Measurements from ENCODE around the gene RAB36. TPM values are rescaled to one million over a fixed set of nuclear protein-coding genes. Genes with fewer than 3 reads are reported as not detected.

Gene RAB36
- total RNA-seq, 3 donors from 2014 or later: 1.0 to 6.4 (median 1.2) TPM

GRCh38 chr22:23098718-23099530 is 46.4 kb upstream of the RAB36 start:
- H3K4me1 ChIP-seq (ENCODE audit: low read depth): peaks cover 5% of the 10 kb centered on the region
- TF ChIP-seq CTCF (IDR thresholded peaks at IDR 0.05): no peak
- no peak overlapping the region for H3K4me3 ChIP-seq
- ATAC-seq (peak; percentile 79), DNase-seq (peak; percentile 64 to 69 (median 65))
- intact Hi-C loops (cut with DNase I, micrococcal nuclease): no loop called here
- H3K9me3 ChIP-seq: no peaks in the 10 kb centered on the region
- H3K36me3 ChIP-seq (ENCODE audit: low read depth): no peaks in the 10 kb centered on the region

- Histone ChIP-seq H3K4me1 (ENCODE audit: low read depth) (peaks cover 5% of the 10 kb centered on the region), H3K9me3 (no peaks in the 10 kb centered on the region), H3K4me3 (no peak overlapping the region), H3K36me3 (ENCODE audit: low read depth) (no peaks in the 10 kb centered on the region)
- DNase-seq: no peak
- intact Hi-C loops (cut with DNase I, micrococcal nuclease): no loop called here
- no peak for ATAC-seq
- TF ChIP-seq CTCF (IDR thresholded peaks at IDR 0.05): no peak
Observed at GRCh38 chr22:23099531-23099804, 45.8 kb upstream of the RAB36 start.

GRCh38 chr22:23100124-23100801 is 45.0 kb upstream of the RAB36 start:
- H3K4me1 ChIP-seq (ENCODE audit: low read depth): peaks cover 5% of the 10 kb centered on the region
- H3K4me3 ChIP-seq: no peak overlapping the region
- intact Hi-C loops (cut with DNase I, micrococcal nuclease): no loop called here
- DNase-seq: no peak
- no peak for TF ChIP-seq CTCF (IDR thresholded peaks at IDR 0.05)
- ATAC-seq: no peak
- no peaks in the 10 kb centered on the region for H3K36me3 ChIP-seq (ENCODE audit: low read depth)
- H3K9me3 ChIP-seq: no peaks in the 10 kb centered on the region

GRCh38 chr22:23101524-23101923 is 43.8 kb upstream of the RAB36 start:
- H3K36me3 ChIP-seq (ENCODE audit: low read depth): no peaks in the 10 kb centered on the region
- H3K4me1 ChIP-seq (ENCODE audit: low read depth): peaks cover 5% of the 10 kb centered on the region
- intact Hi-C loops (cut with DNase I, micrococcal nuclease): no loop called here
- H3K4me3 ChIP-seq: no peak overlapping the region
- no peak for ATAC-seq
- DNase-seq: no peak
- H3K9me3 ChIP-seq: no peaks in the 10 kb centered on the region
- no peak for TF ChIP-seq CTCF (IDR thresholded peaks at IDR 0.05)

- no peak for TF ChIP-seq CTCF (IDR thresholded peaks at IDR 0.05)
- H3K9me3 ChIP-seq: no peaks in the 10 kb centered on the region
- no peak overlapping the region for H3K4me3 ChIP-seq
- peaks cover 5% of the 10 kb centered on the region for H3K4me1 ChIP-seq (ENCODE audit: low read depth)
- H3K36me3 ChIP-seq (ENCODE audit: low read depth): no peaks in the 10 kb centered on the region
- DNase-seq (no peak), ATAC-seq (no peak)
- intact Hi-C loops (cut with DNase I, micrococcal nuclease): no loop called here
Observed at GRCh38 chr22:23102002-23102655, 43.1 kb upstream of the RAB36 start.
